ENCODE results near the gene TNKS2.

- TF ChIP-seq RCOR1 (IDR thresholded peaks at IDR 0.05; ENCODE audit: low read length), result no peak
- TF ChIP-seq POLR2AphosphoS5 (IDR thresholded peaks at IDR 0.05; ENCODE audit: low read depth, low read length), result no peak
- TF ChIP-seq EP300 (IDR thresholded peaks at IDR 0.05; ENCODE audit: borderline replicate concordance in 1 of 2, low read depth in 1 of 2, low read length in 1 of 2), result no peak
- TF ChIP-seq, protein P1, sequence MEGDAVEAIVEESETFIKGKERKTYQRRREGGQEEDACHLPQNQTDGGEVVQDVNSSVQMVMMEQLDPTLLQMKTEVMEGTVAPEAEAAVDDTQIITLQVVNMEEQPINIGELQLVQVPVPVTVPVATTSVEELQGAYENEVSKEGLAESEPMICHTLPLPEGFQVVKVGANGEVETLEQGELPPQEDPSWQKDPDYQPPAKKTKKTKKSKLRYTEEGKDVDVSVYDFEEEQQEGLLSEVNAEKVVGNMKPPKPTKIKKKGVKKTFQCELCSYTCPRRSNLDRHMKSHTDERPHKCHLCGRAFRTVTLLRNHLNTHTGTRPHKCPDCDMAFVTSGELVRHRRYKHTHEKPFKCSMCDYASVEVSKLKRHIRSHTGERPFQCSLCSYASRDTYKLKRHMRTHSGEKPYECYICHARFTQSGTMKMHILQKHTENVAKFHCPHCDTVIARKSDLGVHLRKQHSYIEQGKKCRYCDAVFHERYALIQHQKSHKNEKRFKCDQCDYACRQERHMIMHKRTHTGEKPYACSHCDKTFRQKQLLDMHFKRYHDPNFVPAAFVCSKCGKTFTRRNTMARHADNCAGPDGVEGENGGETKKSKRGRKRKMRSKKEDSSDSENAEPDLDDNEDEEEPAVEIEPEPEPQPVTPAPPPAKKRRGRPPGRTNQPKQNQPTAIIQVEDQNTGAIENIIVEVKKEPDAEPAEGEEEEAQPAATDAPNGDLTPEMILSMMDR (IDR thresholded peaks at IDR 0.05), result no peak
- TF ChIP-seq GABPA (IDR thresholded peaks at IDR 0.05; ENCODE audit: low read depth), result peak; percentile 13; the same call in 1 of the 2 replicates
- TF ChIP-seq TAF1 (IDR thresholded peaks at IDR 0.05; ENCODE audit: borderline replicate concordance, low read depth, low read length), result no peak
- TF ChIP-seq RAD21 (IDR thresholded peaks at IDR 0.05; ENCODE audit: low read length), result no peak
- no peak for TF ChIP-seq SMC3 (IDR thresholded peaks at IDR 0.05; ENCODE audit: low read depth, low read length)
- no peak for TF ChIP-seq ZBTB33 (IDR thresholded peaks at IDR 0.05; ENCODE audit: borderline replicate concordance, low read depth)
- no peak for TF ChIP-seq CHD2 (IDR thresholded peaks at IDR 0.05; ENCODE audit: low read length, partially characterized antibody)
- TF ChIP-seq REST (IDR thresholded peaks at IDR 0.05; ENCODE audit: low read depth, low read length), result no peak
Observed at GRCh38 chr10:91798649-91799611, 704 bp downstream of the TNKS2 start.
